GM18507 (cell line): ENCODE data around the gene RNASEH2B.

ENCODE experiments used
- DNase-seq: peaks from one replicate; pipeline ENCODE4 v3.0.0; 2011; ENCODE audit warnings: low read depth; ENCODE audit not compliant: insufficient read length; ENCODE audit errors: extremely low spot score
- FAIRE-seq: peaks from 2 replicates; lab custom pipeline; 2011; peaks lifted over from hg19 to GRCh38; lab: Jason Lieb, UNC

The RNASEH2B gene

DNA sequence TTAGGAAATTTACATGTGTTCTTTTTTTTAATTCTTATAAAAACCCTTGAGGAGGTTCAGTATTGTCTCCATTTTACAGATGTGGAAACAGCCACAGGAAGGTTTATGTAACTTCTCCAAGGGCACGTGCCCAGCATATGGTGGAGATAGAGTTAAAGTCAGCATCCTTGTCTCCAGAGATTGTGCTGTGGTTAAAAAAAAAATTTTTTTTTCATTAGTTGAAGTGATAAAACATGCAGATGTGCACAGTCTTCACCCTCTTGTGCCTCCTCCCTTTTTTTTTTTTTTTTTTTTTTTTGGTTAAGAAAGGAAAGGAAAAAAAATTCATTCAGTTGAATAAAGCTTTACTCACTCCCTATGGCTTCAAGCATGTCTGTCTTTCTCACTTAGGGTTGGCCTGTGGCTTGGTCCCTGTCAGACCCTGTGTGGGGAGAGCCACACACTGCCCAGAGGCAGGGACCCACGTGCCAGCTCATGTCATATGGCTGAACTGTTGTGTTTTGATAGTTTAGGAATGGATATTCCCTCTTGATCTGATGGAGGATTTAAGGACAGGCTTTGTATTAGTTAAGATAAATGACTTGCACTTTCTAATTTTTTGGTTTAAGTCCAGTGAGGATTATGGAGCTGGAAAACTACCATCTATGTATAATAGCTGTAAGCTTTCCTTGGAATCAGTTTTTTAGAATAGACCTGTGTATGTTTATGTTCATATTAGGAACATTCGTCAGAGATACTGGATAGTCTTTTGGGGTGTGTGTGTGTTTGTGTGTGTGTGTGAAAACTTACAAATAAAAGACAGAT is 19.3 kb downstream of the RNASEH2B start:
- FAIRE-seq (no peak), DNase-seq (no peak)

DNA sequence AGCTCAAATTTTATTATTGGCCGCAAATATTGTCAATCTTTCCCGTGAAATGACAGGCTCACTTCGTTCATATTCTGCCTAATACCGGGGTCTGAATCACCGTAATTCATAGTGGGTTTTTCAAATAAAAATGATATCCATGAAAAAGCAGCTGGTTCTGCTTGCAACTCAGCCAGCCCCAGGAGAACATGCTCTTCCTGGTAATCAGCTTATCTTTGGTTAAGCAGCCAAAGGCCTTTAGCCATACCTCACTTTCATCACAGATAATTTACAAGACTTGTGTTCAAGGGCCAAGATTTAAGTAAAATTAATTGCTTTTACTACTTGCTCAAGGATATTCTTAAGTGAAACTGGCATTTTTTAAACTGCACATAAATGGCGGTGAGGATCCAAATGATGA is 22.5 kb downstream of the RNASEH2B start:
- FAIRE-seq (no peak), DNase-seq (no peak)

DNA sequence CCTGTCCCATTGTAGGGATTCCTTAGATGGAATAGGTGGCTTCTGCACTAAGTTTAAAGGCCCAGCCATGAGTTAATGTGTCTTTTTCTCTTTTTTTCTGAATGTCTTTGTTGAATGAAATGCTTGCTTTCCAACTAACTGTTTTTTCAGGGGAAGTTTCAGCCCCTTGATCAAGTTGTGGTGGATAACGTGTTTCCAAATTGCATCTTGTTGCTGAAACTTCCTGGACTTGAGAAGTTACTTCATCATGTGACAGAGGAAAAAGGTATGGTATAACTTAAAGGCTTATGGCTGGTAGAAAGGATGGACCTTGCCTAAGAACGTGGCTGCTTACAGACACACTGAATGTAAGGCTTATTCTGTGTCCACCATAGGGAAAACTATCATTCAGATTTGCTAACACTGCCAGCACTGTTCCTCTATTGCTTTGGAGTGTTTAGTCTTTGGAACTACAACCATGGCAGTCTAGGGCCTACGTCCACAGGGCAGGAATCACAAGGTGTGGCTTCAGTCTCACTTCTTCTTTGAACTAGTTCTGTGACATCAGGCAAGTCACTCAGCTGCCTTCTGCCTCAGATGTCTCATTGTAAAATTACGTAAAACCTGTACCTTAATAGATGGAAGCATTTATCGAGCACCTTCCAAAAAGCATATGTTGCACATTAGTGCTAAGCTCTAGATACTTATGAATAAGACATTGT is 25.3 kb downstream of the RNASEH2B start:
- no peak for DNase-seq

DNA sequence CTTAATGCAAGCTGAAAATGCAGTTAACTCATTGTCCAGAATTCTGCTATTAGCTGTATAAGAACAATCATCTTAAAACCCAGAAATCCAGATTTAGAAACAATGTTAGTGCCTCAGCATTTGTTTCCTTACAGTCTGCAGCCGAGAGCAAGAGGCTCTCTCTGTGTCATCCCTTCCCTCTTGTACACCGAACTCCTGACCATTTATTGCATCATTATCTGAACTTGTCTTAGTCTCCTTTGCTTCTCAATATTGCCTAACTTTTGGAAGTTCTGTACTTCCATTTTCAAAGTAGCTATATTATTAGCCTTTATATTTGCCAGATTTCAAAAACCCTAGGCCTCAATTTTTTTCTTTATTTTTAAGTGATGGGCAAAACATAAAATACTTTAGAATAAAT is 27.1 kb downstream of the RNASEH2B start:
- FAIRE-seq (no peak), DNase-seq (no peak)

More for the DNA sequence above, 25.3 kb downstream of the RNASEH2B start:
- FAIRE-seq: no peak

DNA sequence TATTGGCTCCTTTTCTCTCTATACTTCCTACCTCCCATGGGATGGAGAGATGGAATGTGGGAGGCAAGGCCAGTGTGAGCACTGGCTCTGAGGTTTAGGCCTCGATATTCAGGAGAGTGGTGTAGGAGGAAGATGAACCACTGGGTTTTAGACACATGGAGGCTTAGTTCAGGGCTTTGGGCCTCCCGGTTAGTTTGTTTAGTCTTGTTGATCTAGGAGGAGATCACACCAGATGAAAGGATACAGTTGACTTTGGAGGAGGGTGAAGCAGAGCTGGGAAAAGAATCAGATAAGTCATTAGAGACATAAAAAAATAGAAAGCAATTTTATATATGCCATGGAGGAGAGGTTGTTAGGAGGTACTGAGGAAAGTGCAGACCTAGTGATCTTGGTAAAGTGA is 30.9 kb downstream of the RNASEH2B start:
- FAIRE-seq: no peak

DNA sequence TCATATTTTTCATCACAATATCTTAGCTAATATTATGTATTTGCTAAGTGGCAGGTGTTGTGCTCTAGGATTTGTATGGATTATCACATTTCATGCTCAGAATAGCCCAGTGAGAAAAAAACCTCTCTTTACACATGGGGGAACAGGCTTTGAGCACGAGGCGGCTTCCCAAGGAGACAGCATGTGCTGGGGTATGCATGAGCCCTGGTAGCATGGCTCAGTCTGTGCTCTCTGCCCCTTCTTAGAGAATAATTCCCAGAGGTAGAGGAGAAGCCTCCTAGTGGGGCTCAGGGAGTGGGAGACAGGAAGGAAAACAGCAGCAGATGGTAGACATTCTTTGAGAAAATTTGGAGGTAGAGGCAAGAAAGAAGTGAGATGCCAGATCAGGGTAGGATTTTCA is 31.6 kb downstream of the RNASEH2B start:
- FAIRE-seq (no peak), DNase-seq (no peak)

More for the DNA sequence above, 30.9 kb downstream of the RNASEH2B start:
- DNase-seq: no peak

DNA sequence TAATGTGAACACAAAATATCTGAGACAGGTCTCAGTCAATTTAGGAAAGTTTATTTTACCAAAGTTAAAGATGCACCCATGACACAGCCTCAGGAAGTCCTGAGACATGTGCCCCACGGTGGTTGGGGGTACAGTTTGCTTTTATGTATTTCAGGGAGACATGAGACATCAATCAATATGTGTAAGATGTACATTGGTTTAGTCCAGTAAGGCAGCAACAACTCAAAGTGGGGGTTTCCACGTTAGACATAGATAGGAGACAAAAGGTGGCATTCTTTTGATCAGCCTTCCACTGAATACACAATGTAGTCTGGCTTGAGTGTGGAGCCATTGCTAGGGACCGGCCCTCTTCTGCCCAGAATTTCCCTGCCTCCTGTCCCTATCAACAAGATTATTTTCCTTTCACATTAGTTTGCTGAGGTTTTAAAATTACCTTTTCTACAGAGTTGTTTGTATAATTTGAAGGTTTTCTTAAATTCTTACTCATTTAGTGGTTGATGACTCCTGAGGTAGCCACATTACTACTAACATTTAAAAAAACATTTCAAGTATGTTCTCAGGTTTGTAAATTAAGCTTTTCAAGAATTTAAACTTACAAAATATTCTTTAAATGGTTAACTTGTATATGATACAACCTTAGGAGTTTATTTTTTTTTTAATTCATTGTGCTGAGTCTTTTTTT is 33.2 kb downstream of the RNASEH2B start:
- FAIRE-seq (no peak), DNase-seq (no peak)

DNA sequence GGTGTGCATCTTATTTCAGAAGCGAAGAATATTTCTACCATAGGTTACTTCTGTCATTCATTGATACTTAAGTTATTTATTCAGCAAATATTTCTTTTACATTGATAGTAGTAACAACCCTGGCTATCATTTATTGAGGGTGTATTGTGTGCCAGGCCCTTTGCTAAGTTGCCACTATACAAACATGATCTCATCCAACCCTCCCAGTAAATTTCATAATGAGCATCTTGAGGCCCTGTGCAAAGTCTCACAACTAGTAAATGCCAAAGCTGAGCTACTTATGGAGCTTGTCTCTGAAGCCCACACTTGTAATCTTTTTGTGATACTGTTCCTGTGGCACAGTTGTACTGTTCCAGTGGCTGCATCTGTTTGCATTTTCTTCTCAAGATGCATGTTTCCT is 36.1 kb downstream of the RNASEH2B start:
- FAIRE-seq (no peak), DNase-seq (no peak)

DNA sequence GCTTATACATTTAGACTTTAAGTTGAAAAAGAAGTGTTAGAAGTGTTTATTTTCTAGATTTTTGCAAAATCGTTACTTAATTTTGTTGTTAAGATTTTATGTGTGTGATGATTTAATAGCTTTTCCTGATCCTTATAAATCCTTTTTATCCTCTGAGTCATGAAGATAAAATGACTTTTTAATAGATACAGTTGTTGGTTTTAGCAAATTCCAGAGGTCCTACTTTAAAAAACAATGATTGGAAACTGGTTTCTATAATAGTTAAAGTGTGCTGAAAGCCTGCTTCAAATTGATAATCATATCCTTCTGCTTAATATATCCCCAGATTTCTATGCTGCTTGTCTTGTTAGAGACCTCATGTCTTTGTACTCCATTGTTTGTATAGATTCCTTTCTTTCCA is 39.0 kb downstream of the RNASEH2B start:
- DNase-seq: no peak
- no peak for FAIRE-seq

DNA sequence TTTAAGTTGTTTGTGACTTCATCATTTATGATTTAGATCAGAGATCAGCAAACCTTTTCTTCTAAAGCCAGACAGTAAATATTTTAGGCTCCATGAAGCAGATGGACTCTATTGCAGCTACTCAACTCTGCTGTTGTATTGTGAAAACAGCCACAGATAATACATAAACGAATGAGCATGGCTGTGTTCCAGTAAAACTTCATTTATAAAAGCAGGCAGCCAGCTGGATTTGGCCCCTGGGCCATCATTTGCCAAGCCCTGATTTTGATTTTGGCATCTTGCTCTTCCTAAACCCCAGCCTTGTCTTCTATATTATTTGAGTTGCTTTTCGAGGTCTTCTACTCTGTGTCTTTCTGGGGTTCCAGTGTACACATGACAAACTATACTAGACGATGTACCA is 41.3 kb downstream of the RNASEH2B start:
- DNase-seq: no peak

DNA sequence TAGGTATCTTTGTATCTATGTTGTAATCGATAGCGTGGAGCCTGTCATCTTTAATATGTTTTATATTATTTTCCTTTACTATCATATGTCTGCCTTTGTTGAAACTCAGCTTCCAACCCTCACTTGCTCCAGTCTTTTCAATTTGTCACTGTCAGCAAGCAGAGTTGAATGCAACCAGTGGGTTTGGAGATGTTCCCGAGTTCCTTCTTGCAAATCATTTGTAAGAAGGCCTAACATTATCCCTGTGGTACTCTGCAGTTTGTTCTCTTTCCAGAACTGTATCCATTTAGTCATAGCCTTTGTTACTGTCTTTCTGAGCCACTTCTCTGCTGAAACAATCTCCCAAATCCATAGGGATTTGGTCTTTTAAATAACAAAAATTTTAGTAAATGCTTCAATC is 41.8 kb downstream of the RNASEH2B start:
- DNase-seq (no peak), FAIRE-seq (no peak)

More for the DNA sequence above, 41.3 kb downstream of the RNASEH2B start:
- FAIRE-seq: no peak

DNA sequence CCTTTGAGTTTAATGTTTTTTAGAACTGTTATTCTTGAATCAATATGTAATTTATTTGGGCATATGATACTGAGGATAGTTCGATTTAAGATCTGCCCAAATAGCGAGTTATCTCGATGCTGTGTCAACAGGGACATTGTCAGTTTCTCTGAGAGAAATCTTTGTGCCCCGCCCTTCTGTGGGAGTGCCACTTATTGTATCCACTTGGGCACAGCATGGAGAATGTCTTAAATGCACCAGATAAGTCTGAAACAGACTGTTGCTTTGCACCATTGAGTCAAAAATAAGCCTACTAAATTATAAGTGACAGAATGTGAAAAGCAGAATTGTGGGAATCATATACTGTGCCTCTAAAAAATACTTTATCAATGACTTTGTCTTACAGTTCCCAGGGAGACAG is 45.6 kb downstream of the RNASEH2B start:
- no peak for FAIRE-seq

DNA sequence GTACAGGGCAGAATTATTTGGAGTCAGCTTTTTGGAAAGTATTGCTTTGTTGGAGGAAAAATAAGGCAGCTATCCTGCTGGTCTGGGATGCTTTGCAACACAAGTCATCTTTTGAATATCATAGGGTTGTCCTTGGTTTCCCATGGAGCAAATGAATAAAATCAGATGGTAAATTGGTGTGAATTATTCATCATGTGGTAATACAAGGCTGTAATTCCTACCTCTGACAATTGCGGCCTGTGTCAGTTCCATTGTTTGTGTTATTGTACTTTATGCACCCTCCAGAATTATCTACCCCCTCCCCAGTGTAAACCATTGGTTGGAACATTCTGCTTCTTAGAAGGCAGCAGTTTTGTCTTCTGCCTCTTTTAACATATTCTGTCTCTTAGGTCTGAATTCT is 46.2 kb downstream of the RNASEH2B start:
- DNase-seq: no peak
- FAIRE-seq: no peak

More for the DNA sequence above, 45.6 kb downstream of the RNASEH2B start:
- DNase-seq: no peak

DNA sequence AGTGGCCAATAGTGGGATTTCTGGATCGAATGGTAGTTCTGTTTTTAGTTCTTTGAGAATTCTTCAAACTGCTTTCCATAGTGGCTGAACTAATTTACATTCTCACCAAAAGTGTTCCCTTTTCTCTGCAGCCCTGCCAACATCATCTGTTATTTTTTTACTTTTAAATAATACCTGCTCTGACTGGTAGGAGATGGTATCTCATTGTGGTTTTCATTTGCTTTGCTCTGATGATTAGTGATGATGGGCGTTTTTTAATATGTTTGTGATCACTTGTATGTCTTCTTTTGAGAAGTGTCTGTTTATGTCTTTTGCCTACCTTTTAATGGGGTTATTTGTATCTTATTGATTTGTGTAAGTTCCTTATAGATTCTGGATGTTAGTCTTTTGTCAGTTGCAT is 48.0 kb downstream of the RNASEH2B start:
- DNase-seq (no peak), FAIRE-seq (no peak)

DNA sequence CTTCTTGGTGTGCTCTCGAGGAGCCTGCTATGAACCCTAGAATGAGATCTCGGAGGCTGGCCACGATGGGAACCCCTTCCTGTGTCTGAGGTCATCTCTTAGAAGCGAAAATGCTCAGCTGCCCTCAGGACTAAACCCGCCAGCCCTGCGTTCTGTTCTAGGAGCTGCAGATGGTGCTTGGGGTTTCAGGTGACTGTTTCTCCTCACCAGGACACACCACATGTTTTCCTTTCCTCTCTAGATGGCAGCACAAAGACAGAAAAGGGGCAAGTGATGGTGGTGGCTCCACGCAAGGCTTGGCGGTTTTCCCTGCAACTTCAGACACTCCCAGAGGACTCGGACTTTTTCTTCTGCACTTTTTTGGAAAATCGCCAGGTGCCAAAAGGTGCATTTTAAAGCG is 60.1 kb downstream of the RNASEH2B start:
- FAIRE-seq (no peak), DNase-seq (no peak)

DNA sequence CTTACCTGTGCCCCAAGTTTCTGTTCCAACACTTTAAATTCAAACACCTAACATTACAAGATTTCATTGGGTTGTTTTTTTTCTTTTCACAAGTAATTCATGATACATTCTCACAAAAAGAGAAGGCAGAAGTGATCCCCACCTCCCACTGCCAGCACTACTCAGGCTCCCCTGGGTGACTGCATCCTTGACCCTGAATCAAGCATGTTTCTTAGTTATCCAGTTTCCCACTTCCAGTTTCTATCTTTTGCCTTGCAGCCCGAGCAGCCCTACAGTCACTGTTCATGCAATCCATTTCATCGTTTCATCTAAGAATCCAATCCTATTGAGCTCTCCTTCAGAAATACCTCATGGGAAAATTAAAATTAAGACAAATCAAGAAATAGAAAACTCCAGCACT is 61.4 kb downstream of the RNASEH2B start:
- no peak for DNase-seq
- no peak for FAIRE-seq

DNA sequence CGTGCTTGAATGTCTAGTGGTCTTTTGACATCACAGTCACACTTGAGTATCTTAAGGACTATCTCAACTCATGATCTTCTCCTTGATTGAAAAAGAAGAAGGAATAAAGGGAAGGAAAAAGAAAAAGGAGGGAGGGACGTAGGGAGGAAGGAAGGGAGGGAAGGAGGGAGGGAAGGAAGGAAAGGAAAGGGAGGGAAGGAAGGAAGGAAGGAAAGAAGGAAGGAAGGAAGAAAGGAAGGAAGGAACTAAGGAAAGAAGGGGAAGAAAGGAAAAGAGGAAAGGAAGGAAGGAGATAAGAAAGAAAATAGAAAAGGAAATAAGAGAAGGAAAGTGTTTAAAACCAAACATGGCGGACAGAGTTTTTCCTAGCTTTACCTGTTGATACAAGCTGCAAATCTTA is 64.7 kb downstream of the RNASEH2B start:
- DNase-seq: no peak
- no peak for FAIRE-seq

DNA sequence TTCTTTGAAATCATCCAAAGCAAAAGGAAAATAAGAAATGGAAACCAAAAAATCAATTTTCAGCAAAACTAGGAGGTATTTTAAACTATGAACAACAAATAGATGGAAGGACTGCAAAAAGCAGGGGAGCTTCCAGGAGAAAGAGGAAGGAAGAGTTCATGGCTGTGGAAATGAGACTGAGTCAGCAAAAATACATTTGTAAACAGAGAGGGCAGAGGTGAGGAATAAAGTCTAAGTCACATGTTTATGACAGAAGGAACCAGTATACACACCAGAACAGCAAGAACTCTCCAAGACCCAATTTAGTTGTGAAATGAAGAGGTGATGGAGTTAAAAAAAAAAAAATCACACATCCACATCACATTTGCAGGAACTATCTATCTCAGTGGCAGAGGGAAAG is 69.6 kb downstream of the RNASEH2B start:
- FAIRE-seq (no peak), DNase-seq (no peak)

DNA sequence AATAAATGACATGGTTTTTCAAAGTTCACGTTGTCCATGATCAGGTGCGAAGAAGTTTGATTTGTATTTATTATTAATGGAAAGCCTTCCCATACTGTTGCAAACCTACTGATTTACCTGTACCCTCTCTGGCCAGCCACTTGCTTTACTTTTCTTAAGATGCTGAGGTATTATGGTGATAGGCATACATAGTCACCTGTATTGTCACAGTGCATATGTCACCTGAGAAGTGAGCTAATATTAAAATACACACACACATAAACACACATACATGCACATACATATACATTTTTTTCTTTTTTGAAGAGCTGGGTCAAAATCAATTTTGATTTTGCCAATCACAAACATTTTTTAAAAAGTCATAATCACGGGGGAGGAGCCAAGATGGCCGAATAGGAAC is 72.1 kb downstream of the RNASEH2B start:
- DNase-seq (no peak), FAIRE-seq (no peak)

DNA sequence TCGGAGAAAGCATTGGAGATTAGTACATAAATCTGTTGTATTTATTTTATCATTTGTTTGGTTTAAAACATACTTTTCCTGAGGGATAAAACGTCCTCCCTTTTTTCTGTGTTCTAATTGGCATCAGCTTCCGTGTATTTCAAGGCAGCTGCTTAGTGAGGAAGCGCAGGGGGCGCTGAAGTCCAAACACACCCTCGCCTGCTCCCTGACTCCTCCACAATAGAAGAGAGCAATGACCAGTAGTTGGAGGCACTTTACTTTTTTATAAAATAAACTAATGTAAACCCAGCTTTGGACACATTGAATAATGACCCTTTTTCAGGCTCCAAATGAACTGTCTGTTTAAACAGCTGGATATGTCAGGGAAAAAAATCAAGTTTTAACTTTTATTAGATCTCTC is 79.9 kb downstream of the RNASEH2B start:
- DNase-seq: no peak
- no peak for FAIRE-seq
